Activated CD4-positive, alpha-beta T cell treated with anti-CD3 and anti-CD28 coated beads for 36 hours (primary cell): Measurements from ENCODE around the gene CLIP4. TPM values are rescaled to one million over a fixed set of nuclear protein-coding genes. Genes with fewer than 3 reads are reported as not detected.
A peak's percentile ranks its signal among the peaks of the same experiment; 100 is the strongest.

Source experiments
- ATAC-seq: fragments of 200-7000 bp; cut with Tn5 transposase; one replicate; pipeline ENCODE4 v1.10.0; 2021; ENCODE audit warnings: mild to moderate bottlenecking, moderate library complexity
- CTCF ChIA-PET: fragments of 350-600 bp; sonication (Branson Sonifier 250); formaldehyde crosslinking; loops from one replicate; lab custom pipeline; 2021; ENCODE audit warnings: antibody characterized with exemption; lab: Charles Lee
- POLR2A ChIA-PET: fragments of 350-600 bp; sonication (Branson Sonifier 250); formaldehyde crosslinking; loops from one replicate; lab custom pipeline; 2021; ENCODE audit warnings: antibody characterized with exemption, inconsistent platforms; lab: Charles Lee
- DNase-seq: peaks from one replicate; pipeline ENCODE4 v3.0.0-alpha.2; 2020
- H3K27ac Mint-ChIP-seq: one replicate; pipeline ENCODE4 v1.8.0; 2021; ENCODE audit warnings: mixed read lengths
- H3K27me3 Mint-ChIP-seq: one replicate; pipeline ENCODE4 v1.8.0; 2021; ENCODE audit warnings: mixed read lengths
- H3K36me3 Mint-ChIP-seq: one replicate; pipeline ENCODE4 v1.8.0; 2021; ENCODE audit warnings: low read depth, mixed read lengths
- H3K4me1 Mint-ChIP-seq: one replicate; pipeline ENCODE4 v1.8.0; 2021; ENCODE audit warnings: mixed read lengths
- H3K4me3 Mint-ChIP-seq: one replicate; pipeline ENCODE4 v1.8.0; 2021; ENCODE audit warnings: mild to moderate bottlenecking, moderate library complexity, mixed read lengths
- H3K9me3 Mint-ChIP-seq: one replicate; pipeline ENCODE4 v1.8.0; 2021; ENCODE audit warnings: low read depth, mixed read lengths
- intact Hi-C, 2 experiments: fragments of 100-400 bp; cut with DNase I in 1 of 2; cut with micrococcal nuclease in 1 of 2; formaldehyde crosslinking; loops; one replicate each; pipeline versions ENCODE4 v1.14.2 to v1.15.1; 2022 to 2024; cut with DNase I, micrococcal nuclease
- total RNA-seq, 2 experiments: library from RNA; stranded (reverse); gene quantifications; one replicate each; pipeline ENCODE4 v1.2.3, GENCODE V29; 2021

Gene CLIP4
- total RNA-seq, 2 experiments from 2014 or later: 19.5 to 22.7 TPM

DNA sequence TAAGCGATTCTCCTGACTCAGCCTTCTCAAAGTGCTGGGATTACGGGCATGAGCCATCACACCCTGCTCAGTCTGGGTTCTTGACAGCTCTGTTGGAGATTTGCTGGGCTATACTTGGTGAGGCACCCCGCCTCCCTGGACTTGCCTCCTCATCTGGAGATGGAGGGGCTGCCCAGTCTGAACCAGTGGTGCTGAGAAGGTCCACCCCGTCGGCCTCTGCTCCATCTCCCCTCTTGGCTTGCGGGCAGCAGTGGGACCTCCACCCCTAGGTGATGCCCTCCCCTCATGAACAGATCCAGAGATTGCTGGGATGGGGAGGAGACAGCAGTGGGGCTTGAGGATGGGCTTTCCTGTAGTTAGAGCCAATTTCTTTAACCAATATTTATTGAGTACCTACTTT is 120.9 kb downstream of the CLIP4 start:
- Mint-ChIP-seq H3K4me1 (no peaks in the 10 kb centered on the region), H3K4me3 (no peak overlapping the region), H3K27me3 (peaks cover 7% of the 10 kb centered on the region), H3K9me3 (no peaks in the 10 kb centered on the region), H3K36me3 (no peaks in the 10 kb centered on the region), H3K27ac (no peak overlapping the region)
- intact Hi-C loops: no loop called here
- POLR2A ChIA-PET: no interaction called here
- ATAC-seq (no peak), DNase-seq (no peak)
- CTCF ChIA-PET: interaction anchor here (0.5 kb wide), 1 partner anchor 706 kb away, joined by 3 read pairs; no protein-coding TSS in a partner anchor

DNA sequence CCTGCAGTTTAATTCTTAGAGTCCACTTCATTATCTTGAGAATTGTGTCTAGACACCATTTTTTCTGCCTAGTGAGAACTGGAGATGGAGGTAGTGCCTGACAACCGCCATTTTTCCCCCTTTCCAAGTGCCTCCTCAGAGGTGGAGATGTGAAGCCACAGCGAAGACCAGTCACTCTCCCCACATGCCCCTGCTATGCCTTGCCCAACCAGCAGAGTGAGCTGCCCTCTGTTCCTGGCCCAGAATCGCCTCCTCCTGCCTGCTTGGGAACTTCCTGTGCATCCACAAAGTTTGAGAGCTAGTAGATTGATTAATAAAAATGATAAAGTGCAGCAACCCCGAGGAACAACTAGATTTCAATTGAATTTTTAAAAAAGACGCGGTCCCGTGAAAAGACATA is 123.3 kb downstream of the CLIP4 start:
- Mint-ChIP-seq H3K4me1 (no peaks in the 10 kb centered on the region), H3K27me3 (peaks cover 7% of the 10 kb centered on the region), H3K4me3 (no peak overlapping the region), H3K27ac (no peak overlapping the region), H3K9me3 (no peaks in the 10 kb centered on the region), H3K36me3 (no peaks in the 10 kb centered on the region)
- no peak for ATAC-seq
- intact Hi-C loops: no loop called here
- ChIA-PET CTCF (interaction anchor here (0.7 kb wide), 1 partner anchor 108 kb away, joined by 5 read pairs; no protein-coding TSS in a partner anchor), POLR2A (no interaction called here)
- peak; percentile 40 for DNase-seq

Other genes starting within 250 kb of the CLIP4 start
- 10 to 100 TPM; 22.0 to 22.2 TPM for gene TRMT61B, start 245.1 kb upstream of the CLIP4 start, total RNA-seq
- gene WDR43, start 220.7 kb upstream of the CLIP4 start, total RNA-seq: 100 to 1,000 TPM; 109 to 170 TPM
- 1 to 10 TPM; 2.7 to 3.3 TPM for gene TOGARAM2, start 134.1 kb upstream of the CLIP4 start, total RNA-seq
- gene PCARE, start 40.9 kb upstream of the CLIP4 start, total RNA-seq: not detected